ENCODE data around the gene SERTAD4.
A peak's percentile ranks its signal among the peaks of the same experiment; 100 is the strongest.

SERTAD4 gene

GRCh38 chr1:210280221-210280620, 47.6 kb downstream of the SERTAD4 start:
- Histone ChIP-seq H3K36me3 (peaks cover 0 to 4% (median 0%) of the 10 kb centered on the region in 3 donors), H3K4me3 (no peak overlapping the region), H3K27me3 (no peaks in the 10 kb centered on the region), H3K4me1 (no peaks in the 10 kb centered on the region), H3K27ac (no peak overlapping the region), H3K9me3 (peaks cover 0 to 21% (median 20%) of the 10 kb centered on the region in 3 donors)
- DNase-seq = no peak
- TF ChIP-seq, protein P1, sequence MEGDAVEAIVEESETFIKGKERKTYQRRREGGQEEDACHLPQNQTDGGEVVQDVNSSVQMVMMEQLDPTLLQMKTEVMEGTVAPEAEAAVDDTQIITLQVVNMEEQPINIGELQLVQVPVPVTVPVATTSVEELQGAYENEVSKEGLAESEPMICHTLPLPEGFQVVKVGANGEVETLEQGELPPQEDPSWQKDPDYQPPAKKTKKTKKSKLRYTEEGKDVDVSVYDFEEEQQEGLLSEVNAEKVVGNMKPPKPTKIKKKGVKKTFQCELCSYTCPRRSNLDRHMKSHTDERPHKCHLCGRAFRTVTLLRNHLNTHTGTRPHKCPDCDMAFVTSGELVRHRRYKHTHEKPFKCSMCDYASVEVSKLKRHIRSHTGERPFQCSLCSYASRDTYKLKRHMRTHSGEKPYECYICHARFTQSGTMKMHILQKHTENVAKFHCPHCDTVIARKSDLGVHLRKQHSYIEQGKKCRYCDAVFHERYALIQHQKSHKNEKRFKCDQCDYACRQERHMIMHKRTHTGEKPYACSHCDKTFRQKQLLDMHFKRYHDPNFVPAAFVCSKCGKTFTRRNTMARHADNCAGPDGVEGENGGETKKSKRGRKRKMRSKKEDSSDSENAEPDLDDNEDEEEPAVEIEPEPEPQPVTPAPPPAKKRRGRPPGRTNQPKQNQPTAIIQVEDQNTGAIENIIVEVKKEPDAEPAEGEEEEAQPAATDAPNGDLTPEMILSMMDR (IDR thresholded peaks at IDR 0.05) = no peak
- intact Hi-C loops (cut with DNase I; ENCODE audit: low total_unique reads) = no loop called here

DNA sequence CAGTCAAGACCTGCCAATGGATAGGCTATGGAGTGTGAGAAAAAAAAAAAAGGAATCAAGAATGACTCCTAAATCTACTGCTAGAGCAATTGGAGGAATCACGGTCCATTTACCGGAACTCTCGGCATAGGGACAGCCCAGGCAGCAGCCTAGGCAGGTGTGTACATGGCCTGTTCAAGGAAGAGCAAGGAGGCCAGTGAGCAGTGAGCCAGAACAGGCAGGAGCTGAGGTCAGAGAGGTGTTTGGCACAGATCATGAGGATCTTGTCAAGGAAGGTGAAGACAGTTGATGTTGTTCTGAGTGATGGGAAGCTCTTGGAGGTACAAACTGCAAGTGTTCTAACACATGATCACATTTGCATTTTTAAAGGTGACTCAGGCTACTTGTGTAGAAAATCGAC, 55.5 kb downstream of the SERTAD4 start:
- DNase-seq = no peak
- H3K4me3 ChIP-seq = no peak overlapping the region
- no peaks in the 10 kb centered on the region for H3K9me3 ChIP-seq
- H3K27me3 ChIP-seq = no peaks in the 10 kb centered on the region
- TF ChIP-seq, protein P1 (IDR thresholded peaks at IDR 0.05) = no peak
- intact Hi-C loops (cut with DNase I; ENCODE audit: low total_unique reads) = no loop called here
- H3K36me3 ChIP-seq = no peaks in the 10 kb centered on the region
- H3K4me1 ChIP-seq = peaks cover 0 to 15% (median 15%) of the 10 kb centered on the region in 4 donors
- H3K27ac ChIP-seq = no peak overlapping the region

DNA sequence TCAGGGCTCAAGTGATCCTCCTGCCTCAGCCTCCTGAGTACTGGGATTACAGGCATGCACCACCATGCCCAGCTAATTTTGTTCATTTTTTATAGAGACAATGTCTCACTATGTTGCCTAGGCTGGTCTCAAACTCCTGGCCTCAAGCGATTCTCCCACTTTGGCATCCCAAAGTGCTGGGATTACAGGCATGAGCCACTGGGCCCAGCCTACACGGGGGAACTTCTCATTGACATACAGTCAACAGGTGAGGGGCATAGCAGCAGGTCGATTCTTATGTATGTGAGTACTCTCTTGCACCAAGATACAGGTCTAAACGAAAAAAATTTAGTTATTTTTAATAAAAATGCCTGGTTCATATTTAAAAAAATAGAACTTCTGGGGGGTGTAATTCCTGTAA, 56.7 kb downstream of the SERTAD4 start:
- no peaks in the 10 kb centered on the region for H3K9me3 ChIP-seq
- H3K36me3 ChIP-seq = no peaks in the 10 kb centered on the region
- intact Hi-C loops (cut with DNase I; ENCODE audit: low total_unique reads) = no loop called here
- peaks cover 0 to 27% (median 26%) of the 10 kb centered on the region in 4 donors for H3K4me1 ChIP-seq
- TF ChIP-seq, protein P1 (IDR thresholded peaks at IDR 0.05) = no peak
- no peak overlapping the region for H3K27ac ChIP-seq
- no peak for DNase-seq
- H3K4me3 ChIP-seq = no peak overlapping the region
- no peaks in the 10 kb centered on the region for H3K27me3 ChIP-seq

DNA sequence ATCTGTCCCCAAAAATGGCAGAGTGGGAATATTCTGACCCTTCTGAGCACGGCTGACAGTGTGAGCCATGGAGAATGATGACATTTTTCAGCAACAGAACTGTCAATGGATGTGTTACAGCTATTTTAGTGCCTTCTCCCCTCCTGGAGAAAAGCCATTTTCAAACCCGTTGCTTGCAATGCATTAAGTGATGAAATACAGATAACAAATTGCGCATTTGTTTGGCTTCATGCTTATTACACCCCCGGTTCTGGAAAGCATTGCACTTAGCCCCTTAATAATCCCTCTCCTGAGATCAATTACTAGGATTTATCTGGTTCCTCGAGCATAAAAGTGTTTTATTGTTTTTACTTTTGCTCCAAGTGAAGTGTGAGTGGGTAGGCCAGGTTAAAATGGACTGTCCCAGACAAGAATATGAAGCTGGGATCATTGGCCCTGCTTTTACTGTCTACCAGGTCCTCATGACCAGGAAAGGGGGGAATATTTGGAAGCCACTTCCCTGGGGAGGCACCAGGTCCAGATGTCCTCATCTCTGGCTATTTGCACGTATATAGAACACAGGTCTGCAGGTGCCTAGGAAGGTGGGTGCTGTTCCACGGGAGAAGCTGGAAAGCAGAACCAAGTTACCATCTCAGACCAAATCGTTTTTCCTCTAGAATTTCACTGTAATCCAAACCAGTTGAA, 58.6 kb downstream of the SERTAD4 start:
- DNase-seq = no peak
- intact Hi-C loops (cut with DNase I; ENCODE audit: low total_unique reads) = no loop called here
- H3K27me3 ChIP-seq = no peaks in the 10 kb centered on the region
- no peaks in the 10 kb centered on the region for H3K36me3 ChIP-seq
- peak overlapping the region; percentile 90 to 93 for H3K27ac ChIP-seq
- H3K4me3 ChIP-seq = no peak overlapping the region
- TF ChIP-seq, protein P1 (IDR thresholded peaks at IDR 0.05) = no peak
- H3K4me1 ChIP-seq = peaks cover 0 to 46% (median 44%) of the 10 kb centered on the region in 4 donors
- H3K9me3 ChIP-seq = no peaks in the 10 kb centered on the region

DNA sequence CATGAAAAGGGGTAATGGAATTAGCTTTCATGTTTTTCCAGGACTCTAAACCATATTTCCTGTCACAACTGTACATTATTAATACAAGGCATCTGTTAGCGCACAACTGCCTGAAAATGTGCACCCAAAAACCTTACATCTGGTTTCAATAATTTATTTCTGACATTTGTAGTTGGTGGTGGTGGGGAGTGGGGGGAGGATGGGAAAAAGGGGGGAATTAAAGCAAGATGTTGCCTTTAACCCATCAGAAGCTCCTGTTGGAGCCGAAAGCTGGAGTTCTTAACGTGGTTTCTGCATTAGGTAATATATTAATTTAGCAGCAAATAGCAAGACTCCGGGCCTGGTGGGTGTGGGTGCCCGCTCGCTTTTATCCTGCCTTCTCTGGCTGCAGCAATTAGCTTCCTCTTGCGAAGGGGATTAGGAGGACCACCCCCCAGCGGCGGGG, 59.2 kb downstream of the SERTAD4 start:
- Histone ChIP-seq H3K4me3 (peak overlapping the region; percentile 49 to 65), H3K9me3 (no peaks in the 10 kb centered on the region), H3K36me3 (no peaks in the 10 kb centered on the region), H3K27ac (peak overlapping the region; percentile 90 to 93), H3K4me1 (peaks cover 0 to 46% (median 44%) of the 10 kb centered on the region in 4 donors), H3K27me3 (no peaks in the 10 kb centered on the region)
- no peak for DNase-seq
- TF ChIP-seq, protein P1 (IDR thresholded peaks at IDR 0.05) = no peak
- intact Hi-C loops (cut with DNase I; ENCODE audit: low total_unique reads) = loop anchor here (2.0 kb wide), 1 partner anchor 55 kb away; no protein-coding TSS in a partner anchor

Data from tibial artery (tissue), 4 donors.